ENCODE data around the gene IGF2BP1. TPM values are rescaled to one million over a fixed set of nuclear protein-coding genes. Genes with fewer than 3 reads are reported as not detected.
A peak's percentile ranks its signal among the peaks of the same experiment; 100 is the strongest.

Gene IGF2BP1
- total RNA-seq, 1 experiment from 2014 or later = 601 TPM

DNA sequence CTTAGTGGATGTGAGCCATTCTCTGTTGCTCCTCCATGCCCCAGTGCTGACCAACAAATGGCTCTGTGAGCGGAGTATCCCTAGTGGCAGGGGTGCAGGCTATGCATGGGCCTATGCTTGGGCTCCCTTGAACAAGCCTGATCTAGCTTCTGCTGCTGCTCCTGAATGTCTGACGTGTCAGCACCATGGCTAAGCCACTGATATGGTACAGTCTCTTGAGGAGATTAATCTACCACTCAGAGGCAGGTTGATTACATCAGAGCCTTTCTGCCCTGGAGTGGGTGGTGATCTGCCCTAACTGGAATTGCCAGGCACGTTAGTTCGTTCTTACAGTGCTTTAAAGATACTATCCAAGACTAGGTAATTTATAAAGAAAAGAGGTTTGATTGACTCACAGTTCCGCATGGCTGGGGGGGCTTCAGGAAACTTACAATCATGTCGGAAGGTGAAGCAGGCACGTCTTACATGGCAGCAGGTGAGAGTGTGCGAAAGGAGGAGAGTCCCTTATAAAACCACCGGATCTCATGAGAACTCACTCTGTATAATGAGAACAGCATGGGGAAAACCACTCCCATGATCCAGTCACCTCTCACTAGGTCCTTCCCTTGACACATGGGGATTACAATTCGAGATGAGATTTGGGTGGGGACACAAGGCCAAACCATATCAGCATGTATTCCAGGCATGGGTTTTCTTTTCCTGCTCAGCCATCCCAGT lies 93.9 kb downstream of the IGF2BP1 start:
- Mint-ChIP-seq H3K27ac (ENCODE audit: unreplicated experiment) (no peak overlapping the region), H3K36me3 (ENCODE audit: insufficient read depth, unreplicated experiment) (no peaks in the 10 kb centered on the region), H3K9me3 (ENCODE audit: unreplicated experiment) (no peaks in the 10 kb centered on the region), H3K4me1 (ENCODE audit: low read depth, unreplicated experiment) (peaks cover 9% of the 10 kb centered on the region), H3K27me3 (ENCODE audit: insufficient read depth, unreplicated experiment) (no peaks in the 10 kb centered on the region), H3K4me3 (ENCODE audit: unreplicated experiment) (no peak overlapping the region)
- H3K36me3 ChIP-seq (ENCODE audit: control insufficient read depth, insufficient read depth, low read length) = no peaks in the 10 kb centered on the region
- ChIA-PET POLR2A (no interaction called here), CTCF (no interaction called here)
- peak in 1 of 2 experiments; percentile 30 for DNase-seq
- no TSS peak for BruUV-seq (replicated peaks)
- H3K9me3 ChIP-seq = peaks cover 20% of the 10 kb centered on the region; the same call in 1 of the 2 replicates
- H3K4me3 ChIP-seq (ENCODE audit: low read depth, low read length) = no peak overlapping the region
- H3K27me3 ChIP-seq (replicated peaks; ENCODE audit: control insufficient read depth, insufficient read depth, low read length) = no peaks in the 10 kb centered on the region
- no peaks in the 10 kb centered on the region for H3K4me1 ChIP-seq
- intact Hi-C loops (cut with micrococcal nuclease; ENCODE audit: unreplicated experiment) = no loop called here
- no peak for TF ChIP-seq CTCF (IDR thresholded peaks at IDR 0.05; ENCODE audit: insufficient read depth in 1 of 2, low read depth in 1 of 2, low read length in 1 of 2, severe bottlenecking in 1 of 2, unreplicated experiment in 1 of 2)

DNA sequence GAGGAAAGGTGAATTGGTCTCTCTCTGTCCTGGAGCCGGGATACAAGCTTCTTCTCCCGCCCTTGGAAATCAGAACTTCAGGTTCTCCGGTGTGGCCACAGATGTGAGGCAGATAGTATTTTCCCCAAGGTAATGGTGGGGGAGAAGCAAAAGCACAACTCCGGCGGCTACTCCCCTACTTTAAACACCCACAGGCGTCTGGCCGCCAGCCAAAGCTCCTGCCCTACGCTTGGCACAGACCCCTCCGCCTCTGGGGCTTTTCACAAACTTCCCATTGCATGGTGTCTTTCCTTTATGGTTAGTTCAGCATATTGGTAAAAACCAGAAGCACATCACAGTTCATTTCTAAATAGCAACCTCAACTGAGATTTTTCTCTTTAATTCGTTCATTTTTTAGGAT lies 95.9 kb downstream of the IGF2BP1 start:
- Mint-ChIP-seq H3K36me3 (ENCODE audit: insufficient read depth, unreplicated experiment) (no peaks in the 10 kb centered on the region), H3K4me3 (ENCODE audit: unreplicated experiment) (no peak overlapping the region), H3K27me3 (ENCODE audit: insufficient read depth, unreplicated experiment) (no peaks in the 10 kb centered on the region), H3K9me3 (ENCODE audit: unreplicated experiment) (no peaks in the 10 kb centered on the region), H3K4me1 (ENCODE audit: low read depth, unreplicated experiment) (no peaks in the 10 kb centered on the region), H3K27ac (ENCODE audit: unreplicated experiment) (no peak overlapping the region)
- peaks cover 20% of the 10 kb centered on the region; the same call in 1 of the 2 replicates for H3K9me3 ChIP-seq
- BruUV-seq (replicated peaks) = no TSS peak
- no peak overlapping the region for H3K4me3 ChIP-seq (ENCODE audit: low read depth, low read length)
- peak in 1 of 2 experiments; percentile 34 for DNase-seq
- H3K4me1 ChIP-seq = no peaks in the 10 kb centered on the region
- H3K27me3 ChIP-seq (replicated peaks; ENCODE audit: control insufficient read depth, insufficient read depth, low read length) = no peaks in the 10 kb centered on the region
- H3K36me3 ChIP-seq (ENCODE audit: control insufficient read depth, insufficient read depth, low read length) = no peaks in the 10 kb centered on the region
- TF ChIP-seq CTCF (IDR thresholded peaks at IDR 0.05; ENCODE audit: insufficient read depth in 1 of 2, low read depth in 1 of 2, low read length in 1 of 2, severe bottlenecking in 1 of 2, unreplicated experiment in 1 of 2) = no peak
- POLR2A ChIA-PET = interaction anchor here (0.5 kb wide), 2 partner anchors 322 to 1302 kb away, joined by 3 read pairs; partner anchors contain the start of gene PHB1
- CTCF ChIA-PET = no interaction called here
- intact Hi-C loops (cut with micrococcal nuclease; ENCODE audit: unreplicated experiment) = no loop called here

DNA sequence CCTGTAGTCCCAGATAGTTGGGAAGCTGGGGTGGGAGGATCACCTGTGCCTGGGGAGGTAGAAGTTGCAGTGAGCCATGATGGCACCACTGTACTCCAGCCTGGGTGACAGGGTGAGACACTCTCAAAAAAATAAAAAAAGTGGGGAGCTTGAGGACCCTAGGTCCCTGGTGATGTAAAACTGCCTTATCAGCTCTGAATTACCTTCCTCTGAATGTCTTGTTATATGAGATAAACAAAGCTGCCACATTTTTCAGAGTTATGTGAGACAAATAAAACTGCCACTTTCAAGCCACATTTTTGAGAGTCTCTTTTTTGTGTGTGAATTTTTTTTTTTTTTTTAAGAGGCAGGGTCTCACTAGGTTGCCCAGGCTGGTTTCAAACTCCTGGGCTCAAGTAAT lies 103.4 kb downstream of the IGF2BP1 start:
- POLR2A ChIA-PET = interaction anchor here (0.5 to 0.7 kb wide), 2 partner anchors 158 to 1494 kb away, joined by 3 to 11 read pairs; no protein-coding TSS in a partner anchor
- no TSS peak for BruUV-seq (replicated peaks)

More for the DNA sequence above, 103.4 kb downstream of the IGF2BP1 start:
- Histone ChIP-seq H3K4me3 (ENCODE audit: low read depth, low read length) (no peak overlapping the region), H3K27me3 (replicated peaks; ENCODE audit: control insufficient read depth, insufficient read depth, low read length) (no peaks in the 10 kb centered on the region), H3K9me3 (no peaks in the 10 kb centered on the region), H3K4me1 (peaks cover 35% of the 10 kb centered on the region), H3K36me3 (ENCODE audit: control insufficient read depth, insufficient read depth, low read length) (no peaks in the 10 kb centered on the region)
- TF ChIP-seq CTCF (IDR thresholded peaks at IDR 0.05; ENCODE audit: insufficient read depth in 1 of 2, low read depth in 1 of 2, low read length in 1 of 2, severe bottlenecking in 1 of 2, unreplicated experiment in 1 of 2) = no peak
- no peak for DNase-seq
- peaks cover 18% of the 10 kb centered on the region for H3K4me1 Mint-ChIP-seq (ENCODE audit: low read depth, unreplicated experiment)
- intact Hi-C loops (cut with micrococcal nuclease; ENCODE audit: unreplicated experiment) = no loop called here
- no peak overlapping the region for H3K4me3 Mint-ChIP-seq (ENCODE audit: unreplicated experiment)
- no peaks in the 10 kb centered on the region for H3K36me3 Mint-ChIP-seq (ENCODE audit: insufficient read depth, unreplicated experiment)
- H3K27ac Mint-ChIP-seq (ENCODE audit: unreplicated experiment) = peak overlapping the region; percentile 50
- H3K27me3 Mint-ChIP-seq (ENCODE audit: insufficient read depth, unreplicated experiment) = no peaks in the 10 kb centered on the region
- CTCF ChIA-PET = interaction anchor here (0.6 to 0.8 kb wide), 3 partner anchors 49 to 776 kb away, joined by 3 to 6 read pairs (median 3); no protein-coding TSS in a partner anchor
- no peaks in the 10 kb centered on the region for H3K9me3 Mint-ChIP-seq (ENCODE audit: unreplicated experiment)

All from Caco-2 (cell line).